ENCODE measurements around the gene RFNG. TPM values are rescaled to one million over a fixed set of nuclear protein-coding genes. Genes with fewer than 3 reads are reported as not detected.

Gene RFNG
- total and polyA plus RNA-seq, 2 of the 13 experiments (the other 11 are each of a cell fraction or from before 2014, with no cell fraction given): 61.4 to 64.0 TPM

DNA sequence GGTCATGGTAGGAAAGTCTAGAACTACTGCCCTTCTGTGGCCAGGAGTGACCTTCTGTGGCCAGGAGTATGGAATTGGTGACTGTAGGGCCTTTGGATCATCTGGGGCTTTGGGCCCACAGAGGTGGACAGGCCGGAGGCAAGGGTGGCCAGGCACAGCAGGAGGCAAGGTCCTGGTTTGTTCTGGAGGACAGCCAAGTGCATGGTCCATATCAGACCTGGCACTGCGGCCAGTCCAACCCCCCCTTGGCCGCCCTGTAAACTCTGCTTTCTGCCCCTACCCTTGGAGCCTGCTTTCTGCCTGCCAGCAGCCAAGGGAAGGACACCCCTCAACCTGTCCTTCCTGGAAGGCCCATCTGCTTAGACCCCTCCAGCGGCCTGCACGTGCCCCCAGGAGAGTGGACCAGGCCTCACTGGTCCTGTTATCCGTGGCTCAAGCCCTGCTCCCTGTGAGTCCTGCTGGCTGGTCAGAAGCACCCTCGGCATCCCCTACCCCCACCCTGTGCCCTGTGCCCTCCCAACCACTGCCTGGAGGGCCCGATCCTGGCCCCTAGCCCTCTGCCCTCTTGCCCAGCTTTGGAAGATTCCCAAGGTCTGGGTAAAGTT lies 11.8 kb downstream of the RFNG start (continued):
- TF ChIP-seq, protein P1, sequence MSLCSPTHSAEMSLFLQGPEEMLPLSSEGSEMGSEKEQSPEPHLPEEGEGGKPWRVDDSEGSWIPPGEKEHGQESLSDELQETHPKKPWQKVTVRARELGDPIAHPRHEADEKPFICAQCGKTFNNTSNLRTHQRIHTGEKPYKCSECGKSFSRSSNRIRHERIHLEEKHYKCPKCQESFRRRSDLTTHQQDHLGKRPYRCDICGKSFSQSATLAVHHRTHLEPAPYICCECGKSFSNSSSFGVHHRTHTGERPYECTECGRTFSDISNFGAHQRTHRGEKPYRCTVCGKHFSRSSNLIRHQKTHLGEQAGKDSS (CRISPR knock-in tag; IDR thresholded peaks at IDR 0.05; ENCODE audit: borderline replicate concordance, low read depth): 0 out of 2 replicates have a peak, but pooled peaks have one; percentile 44
- no peak for TF ChIP-seq ZFP36L1 (CRISPR knock-in tag; IDR thresholded peaks at IDR 0.05)
- no peak for TF ChIP-seq ZNF383 (CRISPR knock-in tag; IDR thresholded peaks at IDR 0.05; ENCODE audit: borderline replicate concordance)
- TF ChIP-seq, protein P2, sequence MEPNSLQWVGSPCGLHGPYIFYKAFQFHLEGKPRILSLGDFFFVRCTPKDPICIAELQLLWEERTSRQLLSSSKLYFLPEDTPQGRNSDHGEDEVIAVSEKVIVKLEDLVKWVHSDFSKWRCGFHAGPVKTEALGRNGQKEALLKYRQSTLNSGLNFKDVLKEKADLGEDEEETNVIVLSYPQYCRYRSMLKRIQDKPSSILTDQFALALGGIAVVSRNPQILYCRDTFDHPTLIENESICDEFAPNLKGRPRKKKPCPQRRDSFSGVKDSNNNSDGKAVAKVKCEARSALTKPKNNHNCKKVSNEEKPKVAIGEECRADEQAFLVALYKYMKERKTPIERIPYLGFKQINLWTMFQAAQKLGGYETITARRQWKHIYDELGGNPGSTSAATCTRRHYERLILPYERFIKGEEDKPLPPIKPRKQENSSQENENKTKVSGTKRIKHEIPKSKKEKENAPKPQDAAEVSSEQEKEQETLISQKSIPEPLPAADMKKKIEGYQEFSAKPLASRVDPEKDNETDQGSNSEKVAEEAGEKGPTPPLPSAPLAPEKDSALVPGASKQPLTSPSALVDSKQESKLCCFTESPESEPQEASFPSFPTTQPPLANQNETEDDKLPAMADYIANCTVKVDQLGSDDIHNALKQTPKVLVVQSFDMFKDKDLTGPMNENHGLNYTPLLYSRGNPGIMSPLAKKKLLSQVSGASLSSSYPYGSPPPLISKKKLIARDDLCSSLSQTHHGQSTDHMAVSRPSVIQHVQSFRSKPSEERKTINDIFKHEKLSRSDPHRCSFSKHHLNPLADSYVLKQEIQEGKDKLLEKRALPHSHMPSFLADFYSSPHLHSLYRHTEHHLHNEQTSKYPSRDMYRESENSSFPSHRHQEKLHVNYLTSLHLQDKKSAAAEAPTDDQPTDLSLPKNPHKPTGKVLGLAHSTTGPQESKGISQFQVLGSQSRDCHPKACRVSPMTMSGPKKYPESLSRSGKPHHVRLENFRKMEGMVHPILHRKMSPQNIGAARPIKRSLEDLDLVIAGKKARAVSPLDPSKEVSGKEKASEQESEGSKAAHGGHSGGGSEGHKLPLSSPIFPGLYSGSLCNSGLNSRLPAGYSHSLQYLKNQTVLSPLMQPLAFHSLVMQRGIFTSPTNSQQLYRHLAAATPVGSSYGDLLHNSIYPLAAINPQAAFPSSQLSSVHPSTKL (CRISPR knock-in tag; IDR thresholded peaks at IDR 0.05): peak; percentile 33; the same call in 1 of the 2 replicates
- TF ChIP-seq, protein P3, sequence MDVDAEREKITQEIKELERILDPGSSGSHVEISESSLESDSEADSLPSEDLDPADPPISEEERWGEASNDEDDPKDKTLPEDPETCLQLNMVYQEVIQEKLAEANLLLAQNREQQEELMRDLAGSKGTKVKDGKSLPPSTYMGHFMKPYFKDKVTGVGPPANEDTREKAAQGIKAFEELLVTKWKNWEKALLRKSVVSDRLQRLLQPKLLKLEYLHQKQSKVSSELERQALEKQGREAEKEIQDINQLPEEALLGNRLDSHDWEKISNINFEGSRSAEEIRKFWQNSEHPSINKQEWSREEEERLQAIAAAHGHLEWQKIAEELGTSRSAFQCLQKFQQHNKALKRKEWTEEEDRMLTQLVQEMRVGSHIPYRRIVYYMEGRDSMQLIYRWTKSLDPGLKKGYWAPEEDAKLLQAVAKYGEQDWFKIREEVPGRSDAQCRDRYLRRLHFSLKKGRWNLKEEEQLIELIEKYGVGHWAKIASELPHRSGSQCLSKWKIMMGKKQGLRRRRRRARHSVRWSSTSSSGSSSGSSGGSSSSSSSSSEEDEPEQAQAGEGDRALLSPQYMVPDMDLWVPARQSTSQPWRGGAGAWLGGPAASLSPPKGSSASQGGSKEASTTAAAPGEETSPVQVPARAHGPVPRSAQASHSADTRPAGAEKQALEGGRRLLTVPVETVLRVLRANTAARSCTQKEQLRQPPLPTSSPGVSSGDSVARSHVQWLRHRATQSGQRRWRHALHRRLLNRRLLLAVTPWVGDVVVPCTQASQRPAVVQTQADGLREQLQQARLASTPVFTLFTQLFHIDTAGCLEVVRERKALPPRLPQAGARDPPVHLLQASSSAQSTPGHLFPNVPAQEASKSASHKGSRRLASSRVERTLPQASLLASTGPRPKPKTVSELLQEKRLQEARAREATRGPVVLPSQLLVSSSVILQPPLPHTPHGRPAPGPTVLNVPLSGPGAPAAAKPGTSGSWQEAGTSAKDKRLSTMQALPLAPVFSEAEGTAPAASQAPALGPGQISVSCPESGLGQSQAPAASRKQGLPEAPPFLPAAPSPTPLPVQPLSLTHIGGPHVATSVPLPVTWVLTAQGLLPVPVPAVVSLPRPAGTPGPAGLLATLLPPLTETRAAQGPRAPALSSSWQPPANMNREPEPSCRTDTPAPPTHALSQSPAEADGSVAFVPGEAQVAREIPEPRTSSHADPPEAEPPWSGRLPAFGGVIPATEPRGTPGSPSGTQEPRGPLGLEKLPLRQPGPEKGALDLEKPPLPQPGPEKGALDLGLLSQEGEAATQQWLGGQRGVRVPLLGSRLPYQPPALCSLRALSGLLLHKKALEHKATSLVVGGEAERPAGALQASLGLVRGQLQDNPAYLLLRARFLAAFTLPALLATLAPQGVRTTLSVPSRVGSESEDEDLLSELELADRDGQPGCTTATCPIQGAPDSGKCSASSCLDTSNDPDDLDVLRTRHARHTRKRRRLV (CRISPR knock-in tag; IDR thresholded peaks at IDR 0.05): 0 out of 2 replicates have a peak, but pooled peaks have one; percentile 49
- TF ChIP-seq SP5 (CRISPR knock-in tag; IDR thresholded peaks at IDR 0.05; ENCODE audit: borderline replicate concordance, low read depth): no peak
- TF ChIP-seq ZMYM2 (CRISPR knock-in tag; IDR thresholded peaks at IDR 0.05): peak; percentile 78; the same call in 1 of the 2 replicates
- TF ChIP-seq, protein P4, sequence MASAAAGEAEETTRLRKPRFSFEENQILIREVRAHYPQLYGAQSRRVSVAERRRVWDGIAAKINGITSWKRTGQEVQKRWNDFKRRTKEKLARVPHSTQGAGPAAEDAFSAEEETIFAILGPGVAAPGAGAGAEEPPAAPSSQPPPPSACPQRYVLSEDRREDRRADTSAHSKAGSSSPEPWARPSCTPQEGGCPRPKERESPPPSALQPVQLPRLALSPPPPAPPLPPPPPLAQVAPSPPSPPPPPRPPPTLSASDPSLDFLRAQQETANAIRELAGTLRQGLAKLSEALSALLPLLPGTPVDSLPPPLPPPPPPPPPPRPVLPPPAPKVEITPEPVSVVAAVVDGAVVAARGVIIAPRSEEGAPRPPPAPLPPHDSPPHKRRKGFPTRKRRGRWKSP (CRISPR knock-in tag; IDR thresholded peaks at IDR 0.05): no peak
- TF ChIP-seq NFKBIZ (CRISPR knock-in tag; IDR thresholded peaks at IDR 0.05): no peak
- no peak for TF ChIP-seq SOX6 (IDR thresholded peaks at IDR 0.05)
- peak; percentile 56 for TF ChIP-seq SOX6 (CRISPR knock-in tag; IDR thresholded peaks at IDR 0.05)
- no peak for TF ChIP-seq DNMT3B (CRISPR knock-in tag; conservative IDR thresholded peaks at IDR 0.05)
- no peak for TF ChIP-seq KDM6A (CRISPR knock-in tag; IDR thresholded peaks at IDR 0.05; ENCODE audit: low read depth)
- TF ChIP-seq, protein P5, sequence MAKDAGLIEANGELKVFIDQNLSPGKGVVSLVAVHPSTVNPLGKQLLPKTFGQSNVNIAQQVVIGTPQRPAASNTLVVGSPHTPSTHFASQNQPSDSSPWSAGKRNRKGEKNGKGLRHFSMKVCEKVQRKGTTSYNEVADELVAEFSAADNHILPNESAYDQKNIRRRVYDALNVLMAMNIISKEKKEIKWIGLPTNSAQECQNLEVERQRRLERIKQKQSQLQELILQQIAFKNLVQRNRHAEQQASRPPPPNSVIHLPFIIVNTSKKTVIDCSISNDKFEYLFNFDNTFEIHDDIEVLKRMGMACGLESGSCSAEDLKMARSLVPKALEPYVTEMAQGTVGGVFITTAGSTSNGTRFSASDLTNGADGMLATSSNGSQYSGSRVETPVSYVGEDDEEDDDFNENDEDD (CRISPR knock-in tag; IDR thresholded peaks at IDR 0.05; ENCODE audit: borderline replicate concordance): 0 out of 2 replicates have a peak, but pooled peaks have one; percentile 9
- TF ChIP-seq, protein P6, sequence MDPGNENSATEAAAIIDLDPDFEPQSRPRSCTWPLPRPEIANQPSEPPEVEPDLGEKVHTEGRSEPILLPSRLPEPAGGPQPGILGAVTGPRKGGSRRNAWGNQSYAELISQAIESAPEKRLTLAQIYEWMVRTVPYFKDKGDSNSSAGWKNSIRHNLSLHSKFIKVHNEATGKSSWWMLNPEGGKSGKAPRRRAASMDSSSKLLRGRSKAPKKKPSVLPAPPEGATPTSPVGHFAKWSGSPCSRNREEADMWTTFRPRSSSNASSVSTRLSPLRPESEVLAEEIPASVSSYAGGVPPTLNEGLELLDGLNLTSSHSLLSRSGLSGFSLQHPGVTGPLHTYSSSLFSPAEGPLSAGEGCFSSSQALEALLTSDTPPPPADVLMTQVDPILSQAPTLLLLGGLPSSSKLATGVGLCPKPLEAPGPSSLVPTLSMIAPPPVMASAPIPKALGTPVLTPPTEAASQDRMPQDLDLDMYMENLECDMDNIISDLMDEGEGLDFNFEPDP (CRISPR knock-in tag; conservative IDR thresholded peaks at IDR 0.05): peak; percentile 89; the same call in 1 of the 2 replicates
